HG02840 (cell line): ENCODE data around the gene UBAC2.

Experiments used
- ATAC-seq: cut with Tn5 transposase; IDR thresholded peaks from one replicate; pipeline ENCODE4 v1.9.1; 2021; ENCODE audit warnings: mild to moderate bottlenecking, moderate library complexity, moderate number of reproducible peaks; ENCODE audit not compliant: unreplicated experiment, low FRiP score

UBAC2 gene

DNA sequence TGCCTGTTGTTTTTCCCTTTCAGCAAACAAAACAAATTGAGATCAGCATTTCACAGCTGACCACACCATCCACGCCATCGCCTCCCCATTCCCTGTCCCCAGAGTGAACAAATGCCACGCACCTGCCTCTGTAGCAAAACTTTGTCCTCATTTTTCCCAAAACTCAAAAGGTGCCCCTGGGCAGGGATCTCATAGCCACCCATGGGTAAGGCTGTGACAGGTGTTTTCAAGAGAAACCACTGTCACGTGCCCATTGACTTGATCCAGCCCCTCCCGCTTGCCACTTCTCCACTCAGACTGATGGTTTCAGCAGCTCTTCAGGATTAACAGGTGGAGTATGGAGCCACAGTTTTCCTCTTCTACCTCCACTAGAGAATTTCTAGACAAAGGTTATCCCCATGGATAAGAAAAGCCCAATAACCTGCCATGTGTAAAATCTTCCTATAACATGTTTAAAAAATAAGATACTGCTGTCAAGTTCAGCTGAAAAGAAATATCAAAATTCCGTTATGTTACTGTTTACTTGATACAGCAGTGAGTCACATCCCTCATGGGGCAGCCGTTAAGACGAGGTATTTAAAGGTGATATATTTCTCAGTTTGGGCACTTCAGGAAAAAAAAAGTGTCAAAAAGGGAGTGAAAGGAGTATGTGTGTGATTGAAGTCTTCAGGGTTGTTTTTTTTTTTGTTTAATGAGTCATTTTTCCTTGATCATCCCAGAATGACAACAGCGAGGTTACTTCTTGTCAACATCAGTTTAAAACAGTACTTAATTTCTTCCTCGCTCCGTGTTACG, 170.0 kb downstream of the UBAC2 start:
- no peak for ATAC-seq

DNA sequence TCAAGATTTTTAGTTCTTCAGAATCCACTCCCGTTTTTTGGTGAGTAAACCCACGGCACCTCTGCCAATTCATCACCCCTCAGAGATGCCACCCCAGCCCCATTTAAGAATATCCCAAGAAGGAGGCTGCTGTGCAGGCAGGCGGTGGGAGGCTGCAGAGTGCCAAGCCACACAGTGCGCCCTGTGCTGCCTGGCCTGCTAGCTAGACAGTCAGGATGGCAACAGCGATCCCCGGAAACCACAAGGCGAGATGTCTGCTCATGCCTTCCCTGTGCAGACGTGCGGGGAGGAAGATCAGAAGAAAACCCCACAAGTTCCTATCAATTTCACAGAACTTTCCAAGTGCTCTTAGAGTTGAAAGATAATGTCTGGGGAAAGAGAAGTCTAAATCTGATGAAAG, 171.3 kb downstream of the UBAC2 start:
- no peak for ATAC-seq

DNA sequence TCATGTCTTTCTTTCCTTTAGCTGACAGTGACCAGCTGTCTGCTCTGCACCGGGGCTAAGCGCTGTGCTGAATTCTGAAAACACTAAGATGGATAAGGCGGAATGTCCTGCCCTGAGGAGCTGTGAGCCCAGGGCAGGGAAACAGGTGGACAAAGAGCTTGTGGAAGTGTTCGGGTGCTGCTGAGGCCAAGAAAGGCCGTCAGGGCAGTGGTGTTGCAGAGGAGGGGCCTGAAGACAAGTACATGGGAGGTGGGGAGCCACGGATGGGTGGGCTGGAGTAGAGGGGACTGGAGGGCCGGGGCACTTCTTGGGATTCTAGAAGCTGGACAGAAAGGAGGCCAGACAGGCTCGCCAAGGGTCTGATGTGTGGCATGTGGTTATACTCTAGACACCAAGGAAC, 172.8 kb downstream of the UBAC2 start:
- no peak for ATAC-seq

DNA sequence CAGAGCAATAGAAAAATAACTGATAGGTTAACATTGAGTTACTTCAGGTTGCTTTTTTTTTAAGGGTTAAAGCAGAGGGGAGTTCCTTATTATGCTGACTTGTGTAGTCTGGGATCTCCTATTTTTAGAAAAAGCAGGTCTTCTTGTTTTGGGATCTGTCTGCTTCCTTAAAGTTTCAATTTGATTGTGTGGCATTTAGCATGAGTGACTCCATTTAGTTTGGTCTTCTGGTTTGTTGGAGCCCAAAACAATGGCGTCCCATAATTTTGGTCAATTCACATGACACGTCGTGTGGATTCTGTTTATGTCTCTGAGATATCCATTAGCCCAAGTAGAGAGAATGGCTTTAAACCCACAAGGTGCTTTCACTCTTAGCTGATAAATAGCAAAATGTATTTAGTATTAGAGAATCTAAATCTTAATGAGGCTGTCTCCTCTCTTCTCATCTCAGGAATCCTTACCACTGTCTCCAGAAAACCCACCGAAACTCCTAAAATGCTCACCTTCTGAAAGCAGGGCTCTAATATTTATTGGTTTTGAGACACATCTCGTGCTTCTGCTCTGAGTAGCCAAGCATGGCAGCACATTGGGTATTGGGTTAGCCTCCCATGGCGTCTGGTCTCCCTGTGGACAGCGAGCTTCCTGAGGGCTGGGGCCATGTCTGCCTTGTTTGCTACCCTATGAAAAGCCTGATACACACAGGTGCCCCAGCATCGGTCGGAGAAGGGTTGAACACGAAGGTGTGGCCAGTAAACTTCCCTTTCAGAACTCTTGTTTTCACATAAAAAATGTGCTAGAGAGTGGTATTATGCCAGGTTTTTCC, 173.7 kb downstream of the UBAC2 start:
- ATAC-seq, result no peak

DNA sequence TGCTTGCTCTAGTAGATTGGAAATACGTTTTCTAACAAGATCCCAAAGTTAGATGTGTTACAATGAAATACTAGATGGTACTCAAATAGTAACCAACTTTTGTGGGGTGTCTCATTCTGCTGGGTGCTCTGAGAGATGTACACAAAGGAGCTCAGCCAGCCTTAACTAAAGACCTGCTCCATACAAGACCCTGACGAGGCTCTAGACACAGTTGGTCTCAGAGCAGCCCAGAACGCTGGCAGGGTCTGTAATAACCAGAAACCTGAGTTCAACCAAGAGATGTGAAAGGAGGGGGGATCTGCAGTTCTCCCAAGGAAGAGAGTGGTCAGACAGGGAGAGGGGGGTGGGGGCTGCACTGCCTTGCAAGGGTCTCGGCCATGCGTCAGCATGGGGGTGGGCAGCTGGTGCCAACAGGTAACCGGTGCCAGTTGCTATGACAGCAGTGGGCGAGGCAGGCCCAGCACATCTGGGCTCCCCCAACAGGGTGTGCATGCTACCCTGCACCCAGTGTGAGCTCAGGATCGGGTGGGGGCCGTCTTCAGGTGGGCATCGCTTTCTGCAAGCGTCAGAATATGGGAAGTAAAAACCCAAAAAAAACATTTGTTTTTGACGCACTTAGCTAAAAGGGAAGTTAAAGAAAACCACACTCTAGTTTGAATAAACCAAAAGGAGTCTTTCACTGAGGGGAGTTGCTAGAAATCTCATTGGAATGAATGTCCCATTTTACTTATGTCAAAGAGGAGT, 174.5 kb downstream of the UBAC2 start:
- peak; percentile 42 for ATAC-seq

DNA sequence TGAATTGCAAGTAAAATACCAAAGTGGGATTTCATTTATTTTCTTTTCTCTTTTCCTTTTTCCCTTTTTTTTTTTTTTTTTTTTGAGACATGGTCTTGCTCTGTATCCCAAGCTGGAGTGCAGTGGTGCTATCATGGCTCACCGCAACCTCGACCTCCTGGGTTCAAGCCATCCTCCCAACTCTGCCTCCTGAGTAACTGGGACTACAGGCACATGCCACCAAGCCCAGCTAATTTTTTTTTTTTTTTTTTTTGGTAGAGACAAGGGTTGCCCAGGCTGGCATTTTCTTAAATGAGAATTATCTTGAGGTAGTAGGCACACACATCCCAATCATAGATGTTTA, 175.1 kb downstream of the UBAC2 start:
- ATAC-seq, result no peak

DNA sequence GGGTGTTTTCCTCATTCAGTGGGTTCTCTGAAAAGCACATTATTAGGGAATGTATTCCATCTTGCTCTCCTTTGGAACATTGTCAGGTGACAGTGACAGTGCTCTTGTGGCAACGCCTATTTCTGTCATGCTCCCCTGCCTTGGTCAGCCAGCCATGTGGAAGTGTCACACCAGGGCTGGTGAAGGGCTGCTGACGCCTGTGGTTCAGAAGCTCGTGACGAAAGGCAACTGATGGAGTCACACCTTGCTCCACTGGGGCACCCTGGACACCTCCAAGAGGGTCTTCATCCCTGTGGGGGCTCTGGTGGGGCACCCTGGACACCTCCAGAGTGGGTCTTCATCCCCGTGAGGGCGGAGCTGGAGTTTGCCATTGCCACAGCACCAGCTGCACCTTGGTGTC, 175.5 kb downstream of the UBAC2 start:
- ATAC-seq, result no peak

DNA sequence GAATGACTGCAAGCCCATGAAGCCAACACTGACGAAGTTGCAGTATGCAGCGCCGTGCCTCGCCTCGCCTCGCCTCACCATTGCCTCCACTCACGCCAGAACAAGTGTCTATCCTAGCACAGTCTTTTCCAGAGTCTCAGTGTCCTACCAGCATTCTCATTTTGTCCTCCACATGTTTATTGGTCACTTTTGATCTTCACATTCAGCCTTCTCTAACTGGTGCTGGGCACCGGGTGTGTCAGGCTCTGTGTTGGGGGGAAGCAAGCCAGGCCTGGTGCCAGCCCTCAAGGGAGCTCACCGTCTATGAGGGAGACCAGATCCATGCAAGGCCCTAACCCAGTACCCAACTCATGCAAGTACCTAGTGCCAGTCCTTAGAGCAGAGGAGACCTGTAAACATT, 176.3 kb downstream of the UBAC2 start:
- no peak for ATAC-seq

DNA sequence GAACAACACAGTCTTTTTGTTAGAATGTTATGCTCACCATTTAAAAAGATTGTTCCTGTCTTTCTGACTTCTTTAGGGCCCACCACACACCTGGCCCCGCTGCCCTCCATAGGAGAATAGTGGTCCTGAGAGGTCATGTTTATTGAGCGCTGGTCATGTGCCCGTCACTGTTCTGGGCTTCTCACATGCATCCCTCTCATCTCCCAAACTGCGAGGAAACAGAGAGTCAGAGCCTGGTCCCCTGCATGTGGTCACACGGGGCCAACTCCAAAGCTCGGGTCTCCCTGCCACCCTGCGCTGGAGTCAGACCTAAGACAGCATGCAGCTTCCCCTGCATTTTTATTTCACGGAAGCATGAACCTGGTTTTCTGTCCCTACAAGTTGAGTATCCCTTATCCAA, 177.0 kb downstream of the UBAC2 start:
- ATAC-seq, result no peak

DNA sequence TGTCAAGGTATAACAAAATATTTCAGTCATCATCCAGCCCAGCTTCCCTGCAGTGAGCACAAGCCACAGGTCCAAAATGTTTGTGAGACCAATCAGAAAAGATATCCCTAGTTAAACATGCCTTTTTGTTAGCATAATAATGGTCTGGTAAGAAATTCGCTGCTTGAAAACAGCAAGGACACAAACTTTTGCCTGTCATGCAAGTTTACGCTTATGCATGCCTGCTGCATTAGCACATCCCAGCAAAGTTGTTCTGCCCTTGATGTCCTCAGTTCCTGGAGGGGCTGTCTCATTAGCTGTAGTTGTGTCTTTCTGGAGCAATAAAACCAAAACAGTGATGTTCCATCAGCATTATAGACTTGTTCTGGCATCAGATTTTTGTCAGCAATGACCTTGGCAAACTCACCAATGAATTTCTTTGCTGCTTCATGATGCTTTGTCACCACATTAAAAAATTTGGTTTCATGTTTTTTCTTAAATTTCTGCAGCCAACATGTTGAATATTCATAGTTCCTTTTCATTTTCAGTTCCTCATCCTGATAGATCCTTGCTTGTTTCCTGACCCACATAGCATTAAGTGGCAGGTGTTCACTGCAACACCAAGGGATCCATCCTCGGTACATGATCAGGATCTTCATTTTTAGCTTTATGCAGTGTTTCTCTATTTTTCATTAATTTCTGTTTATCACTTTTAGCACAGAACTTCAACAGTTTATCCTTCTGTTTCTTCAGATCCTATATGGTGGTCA, 178.5 kb downstream of the UBAC2 start:
- no peak for ATAC-seq

DNA sequence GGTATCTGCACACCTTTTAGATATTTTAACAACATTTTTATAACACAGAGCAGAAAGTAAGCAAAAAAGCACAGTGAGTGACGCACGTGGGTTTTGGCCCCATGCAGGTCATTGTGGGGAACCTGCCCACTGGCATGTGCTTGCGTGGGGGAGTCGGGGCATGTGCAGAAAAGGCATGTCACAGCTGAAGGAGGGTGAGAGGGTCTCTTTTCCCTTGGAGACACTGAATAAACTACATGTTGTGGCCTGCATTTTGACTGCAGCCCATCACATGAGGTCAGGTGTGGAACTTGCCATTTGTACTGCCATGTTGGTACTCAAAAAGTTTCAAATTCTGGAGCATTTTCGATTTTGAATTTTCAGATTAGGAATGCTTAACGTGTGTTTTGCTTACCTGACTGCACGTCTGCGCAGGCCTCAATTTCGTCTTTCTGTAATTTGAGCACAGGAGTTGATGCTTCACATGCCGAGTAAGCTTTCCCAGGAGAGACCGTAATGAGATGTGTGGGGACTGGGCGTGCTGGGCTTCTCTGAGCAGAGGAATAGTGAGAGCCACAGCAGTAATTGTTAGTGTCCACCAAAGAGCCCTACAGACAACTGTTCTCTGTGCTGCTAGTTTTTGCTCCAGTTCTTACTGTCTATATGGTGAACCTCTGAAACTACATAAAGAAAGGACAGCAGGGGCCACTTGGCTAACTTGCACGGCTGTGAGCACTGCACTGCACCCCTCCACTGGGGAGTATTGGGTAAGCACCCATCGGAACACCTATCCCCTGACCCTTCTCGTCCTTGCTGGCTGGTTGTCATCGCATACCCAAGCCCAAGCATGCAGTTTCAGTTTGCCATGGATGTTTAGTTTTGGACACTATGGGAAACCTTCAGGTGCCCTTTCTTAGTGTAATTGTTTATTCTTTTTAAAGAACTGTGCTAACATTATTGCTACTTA, 179.5 kb downstream of the UBAC2 start:
- no peak for ATAC-seq

DNA sequence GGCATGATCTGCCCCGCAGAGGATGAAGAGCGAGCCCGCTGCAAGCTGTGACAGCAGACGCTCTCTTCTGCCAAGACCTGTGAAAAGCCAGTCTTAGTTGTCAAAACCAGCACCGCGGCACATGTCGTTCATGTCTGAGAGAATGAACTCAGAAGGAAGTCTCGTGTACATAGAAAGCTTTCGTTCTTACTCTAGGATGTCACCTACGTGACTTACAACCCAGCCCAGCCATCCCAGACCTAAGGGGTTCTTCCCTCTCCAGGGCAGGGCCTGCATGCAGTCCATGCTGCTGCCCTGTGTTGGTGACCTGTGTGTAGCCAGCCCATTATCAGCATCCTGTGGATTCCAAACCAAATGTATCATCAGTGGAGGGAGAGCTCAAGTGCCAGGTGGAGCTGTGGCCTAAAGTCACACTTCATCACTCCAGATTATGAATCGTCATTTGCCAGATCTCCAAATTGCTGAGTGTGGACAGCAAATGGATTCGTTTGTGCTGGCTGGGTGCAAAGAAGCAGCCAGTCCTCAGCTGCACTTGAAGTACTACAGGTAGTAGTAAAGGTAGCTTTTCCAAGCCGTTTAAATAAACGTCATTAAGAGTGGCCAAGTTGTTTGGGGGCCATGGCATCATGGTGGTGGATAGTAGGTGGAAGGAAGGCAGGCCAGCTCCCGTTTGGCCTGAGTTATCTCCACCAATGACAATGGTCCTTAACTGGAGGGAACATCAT, 180.4 kb downstream of the UBAC2 start:
- peak; percentile 80 for ATAC-seq

DNA sequence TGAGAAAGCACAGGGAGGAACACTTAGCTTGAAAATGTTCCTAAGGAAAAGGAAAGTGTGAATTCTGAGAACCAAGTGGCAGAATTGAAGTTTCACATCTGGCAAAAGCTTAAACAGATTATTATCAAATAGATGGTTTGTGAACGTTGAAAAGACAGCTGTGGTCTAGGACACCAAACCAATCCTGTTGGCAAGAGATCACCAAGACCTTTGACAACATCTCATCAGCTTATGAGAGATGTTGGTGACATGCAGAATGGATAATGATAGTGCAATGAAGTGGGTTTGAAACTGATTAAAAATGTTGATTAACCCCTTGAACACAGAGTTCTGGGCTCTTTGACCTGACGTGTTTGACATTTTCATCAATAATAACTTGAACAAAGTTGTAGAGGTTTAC, 181.1 kb downstream of the UBAC2 start:
- ATAC-seq, result no peak

DNA sequence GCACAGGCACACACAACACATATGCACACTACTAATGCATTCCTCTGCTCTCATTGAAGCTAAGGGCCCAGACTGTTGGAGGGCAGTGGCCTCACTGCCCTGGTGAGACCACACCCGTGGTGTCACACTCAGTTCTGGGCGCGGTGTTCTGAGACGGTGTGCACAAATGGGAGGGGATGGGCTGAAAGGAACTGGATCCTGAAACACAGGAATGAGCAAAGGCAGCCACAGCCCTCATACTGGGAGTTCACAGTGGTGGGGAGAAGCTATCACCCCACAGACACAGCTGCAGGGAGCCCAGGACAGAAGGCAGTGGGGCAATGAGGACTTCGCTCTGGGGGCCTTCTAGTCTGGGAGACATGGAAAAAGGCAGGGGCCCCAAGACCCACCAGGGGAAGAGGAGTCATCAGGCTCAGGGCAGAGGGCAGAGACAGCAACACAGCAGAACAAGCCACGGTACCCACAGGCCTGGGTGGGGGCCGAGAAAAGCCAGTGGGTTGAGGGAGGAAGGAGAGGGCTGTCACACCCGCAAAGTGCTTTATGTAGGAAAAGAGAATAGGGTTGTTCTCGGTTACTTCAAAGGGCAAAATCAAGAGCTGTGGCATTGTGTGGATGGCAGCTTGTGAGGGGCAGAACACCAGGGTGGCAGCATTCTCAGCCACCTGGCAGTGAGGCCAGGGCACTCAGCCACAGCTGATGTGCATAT, 181.9 kb downstream of the UBAC2 start:
- no peak for ATAC-seq

DNA sequence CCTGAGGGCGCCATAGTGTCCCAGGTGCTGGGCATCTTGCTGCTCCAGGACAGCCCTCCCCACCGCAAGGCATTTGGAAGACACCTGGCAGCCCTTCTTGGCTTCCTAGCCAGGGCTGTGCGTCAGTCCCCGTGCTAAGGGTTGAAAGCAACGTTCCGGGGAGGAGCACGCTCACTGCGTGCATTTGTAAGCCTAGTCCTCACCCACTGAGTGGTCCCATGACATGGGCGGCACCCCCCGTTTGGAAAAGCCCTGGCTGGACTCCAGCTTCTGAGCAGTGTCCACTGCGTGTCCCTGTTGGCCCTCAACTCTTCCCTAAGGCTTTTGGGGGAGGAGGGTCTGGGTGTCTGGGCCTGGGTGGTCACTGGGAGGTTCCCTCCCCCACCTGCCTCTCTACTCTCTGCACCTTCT, 182.9 kb downstream of the UBAC2 start:
- no peak for ATAC-seq

DNA sequence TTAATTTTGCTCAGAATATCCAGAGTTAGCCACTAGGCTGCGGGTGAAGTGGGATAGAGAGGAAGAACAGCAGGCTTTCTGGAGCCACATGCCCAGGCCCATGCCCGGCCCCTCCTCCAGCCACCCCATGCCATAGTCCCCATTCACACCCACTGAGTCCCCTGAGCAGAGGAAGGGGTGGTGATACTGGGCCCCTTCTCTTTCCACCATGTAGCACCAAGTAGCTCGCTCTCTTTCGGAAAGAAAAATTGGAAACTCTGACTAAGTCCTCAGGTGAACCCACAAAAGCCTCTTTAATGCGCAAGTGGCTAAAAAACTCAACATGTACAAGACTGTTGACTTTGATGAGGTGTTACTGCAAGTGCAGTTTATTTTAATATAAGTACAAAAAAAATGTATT, 183.3 kb downstream of the UBAC2 start:
- ATAC-seq, result no peak

DNA sequence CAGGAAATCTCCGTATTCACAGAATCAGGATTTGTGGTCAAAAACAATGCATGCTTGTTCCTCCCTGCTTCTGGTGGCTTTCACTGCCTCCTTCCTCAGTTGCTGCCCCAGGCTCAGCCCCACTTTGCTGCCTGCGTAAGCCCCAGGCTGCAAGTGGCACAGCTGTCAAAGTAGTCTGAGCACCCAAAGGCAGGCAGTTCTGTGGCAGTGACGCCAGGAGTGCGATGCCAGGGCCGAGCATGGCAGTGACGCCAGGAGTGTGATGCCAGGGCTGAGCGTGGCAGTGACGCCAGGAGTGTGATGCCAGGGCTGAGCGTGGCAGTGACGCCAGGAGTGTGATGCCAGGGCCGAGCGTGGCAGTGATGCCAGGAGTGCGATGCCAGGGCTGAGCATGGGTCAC, 183.8 kb downstream of the UBAC2 start:
- ATAC-seq, result no peak

DNA sequence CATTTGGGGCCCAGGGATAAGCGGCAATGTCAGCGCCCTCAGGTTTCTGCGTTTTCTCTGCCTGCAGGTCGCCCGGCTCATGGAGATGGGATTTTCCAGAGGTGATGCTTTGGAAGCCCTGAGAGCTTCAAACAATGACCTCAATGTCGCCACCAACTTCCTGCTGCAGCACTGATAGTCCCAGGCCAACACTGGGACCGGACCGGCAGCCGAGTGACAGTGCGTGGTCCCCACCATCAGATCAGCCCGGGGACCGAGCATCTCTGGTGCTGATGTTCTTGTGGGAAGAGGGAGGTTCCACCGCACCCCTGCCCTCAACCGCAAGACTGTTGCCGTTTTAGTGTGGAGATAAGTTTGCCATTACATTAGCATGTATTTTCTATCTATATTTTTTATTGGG, 184.5 kb downstream of the UBAC2 start:
- no peak for ATAC-seq
